ENCODE results near the gene ECE1.
A peak's percentile ranks its signal among the peaks of the same experiment; 100 is the strongest.
"Not testable (repeated sequence)": the region's sequence is repeated elsewhere in the genome, so short reads cannot be mapped to it uniquely, and the experiment has no call there.

ECE1 gene

DNA sequence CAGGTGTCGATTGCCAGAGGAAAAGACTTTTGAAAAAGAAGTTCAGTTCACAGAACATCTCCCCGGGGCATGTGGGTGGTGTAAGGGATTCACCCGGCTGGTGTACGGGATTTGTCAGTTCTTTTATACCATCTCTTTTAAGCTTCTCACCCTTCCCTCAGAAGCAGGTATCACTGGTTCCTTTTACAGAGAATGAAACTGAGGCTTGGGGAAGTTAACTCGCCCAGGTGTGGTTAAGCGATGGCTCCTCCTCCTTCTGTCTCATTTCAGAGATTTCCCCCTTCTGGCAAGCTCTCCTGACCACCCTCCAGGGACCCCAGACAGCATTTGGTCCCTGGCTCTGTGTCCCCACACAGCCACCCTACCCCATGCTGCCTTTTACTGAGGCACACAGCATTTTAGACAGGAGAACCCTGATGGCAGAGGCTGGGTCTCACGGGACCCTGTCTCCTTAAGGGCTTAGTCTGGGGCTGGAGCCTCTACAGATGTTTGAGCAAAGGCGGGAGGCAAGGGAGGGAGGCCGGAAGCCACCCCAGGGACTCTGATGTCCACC lies 2.8 kb upstream of the ECE1 start:
- peak; percentile 50 to 67 for DNase-seq (ENCODE audit: low read depth in 2 of 2)

- DNase-seq (ENCODE audit: low read depth in 2 of 2) = no peak
Measured at GRCh38 chr1:21292503-21292983, 2.3 kb upstream of the ECE1 start.

- no peak for DNase-seq (ENCODE audit: low read depth in 2 of 2)
Measured at GRCh38 chr1:21291964-21292363, 1.7 kb upstream of the ECE1 start.

GRCh38 chr1:21291184-21291583 lies 921 bp upstream of the ECE1 start:
- no peak for DNase-seq (ENCODE audit: low read depth in 2 of 2)

GRCh38 chr1:21290546-21290944 lies 282 bp upstream of the ECE1 start:
- DNase-seq (ENCODE audit: low read depth in 2 of 2) = no peak

DNA sequence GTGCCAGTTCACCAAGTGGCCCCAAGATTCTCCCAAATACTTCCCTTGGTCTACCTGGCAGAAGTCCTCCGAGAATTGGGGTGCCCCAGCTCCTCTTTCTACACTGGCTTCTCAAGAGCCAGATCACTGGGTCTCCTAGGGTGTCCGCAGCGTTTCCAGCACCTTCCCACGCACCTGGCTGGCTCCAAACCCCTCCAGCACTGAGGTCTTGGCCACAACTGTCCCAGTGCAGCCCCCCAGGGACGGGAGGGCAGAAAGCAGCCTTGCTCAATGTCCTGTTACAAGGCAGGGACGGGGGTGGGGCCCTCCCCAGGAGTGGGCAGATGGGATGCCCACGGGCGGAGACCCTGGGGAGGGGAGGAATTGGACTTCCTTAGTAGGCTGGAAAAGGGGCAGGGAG lies 1.1 kb downstream of the ECE1 start:
- DNase-seq (ENCODE audit: low read depth in 2 of 2) = no peak

GRCh38 chr1:21287905-21288514 lies 2.3 kb downstream of the ECE1 start:
- no peak for DNase-seq (ENCODE audit: low read depth in 2 of 2)

- DNase-seq (ENCODE audit: low read depth in 2 of 2) = not testable (repeated sequence)
Measured at GRCh38 chr1:21285386-21285785, 4.9 kb downstream of the ECE1 start.

DNA sequence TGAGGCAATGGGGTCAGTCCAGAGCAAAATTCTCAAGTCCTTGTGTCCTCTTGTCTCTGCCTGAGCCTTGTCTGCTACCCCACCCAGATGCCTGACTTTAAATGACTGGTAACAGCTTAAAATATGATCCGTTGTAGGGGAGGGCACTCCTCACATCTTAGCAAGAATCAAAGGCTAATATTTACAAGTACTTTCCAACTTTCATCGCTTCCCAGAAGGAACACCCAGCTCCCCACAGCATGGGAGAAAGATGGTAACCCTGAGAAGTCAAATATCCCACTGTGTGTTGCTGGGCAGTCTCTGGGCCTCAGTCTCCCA lies 5.2 kb downstream of the ECE1 start:
- DNase-seq (ENCODE audit: low read depth in 2 of 2) = no peak

DNA sequence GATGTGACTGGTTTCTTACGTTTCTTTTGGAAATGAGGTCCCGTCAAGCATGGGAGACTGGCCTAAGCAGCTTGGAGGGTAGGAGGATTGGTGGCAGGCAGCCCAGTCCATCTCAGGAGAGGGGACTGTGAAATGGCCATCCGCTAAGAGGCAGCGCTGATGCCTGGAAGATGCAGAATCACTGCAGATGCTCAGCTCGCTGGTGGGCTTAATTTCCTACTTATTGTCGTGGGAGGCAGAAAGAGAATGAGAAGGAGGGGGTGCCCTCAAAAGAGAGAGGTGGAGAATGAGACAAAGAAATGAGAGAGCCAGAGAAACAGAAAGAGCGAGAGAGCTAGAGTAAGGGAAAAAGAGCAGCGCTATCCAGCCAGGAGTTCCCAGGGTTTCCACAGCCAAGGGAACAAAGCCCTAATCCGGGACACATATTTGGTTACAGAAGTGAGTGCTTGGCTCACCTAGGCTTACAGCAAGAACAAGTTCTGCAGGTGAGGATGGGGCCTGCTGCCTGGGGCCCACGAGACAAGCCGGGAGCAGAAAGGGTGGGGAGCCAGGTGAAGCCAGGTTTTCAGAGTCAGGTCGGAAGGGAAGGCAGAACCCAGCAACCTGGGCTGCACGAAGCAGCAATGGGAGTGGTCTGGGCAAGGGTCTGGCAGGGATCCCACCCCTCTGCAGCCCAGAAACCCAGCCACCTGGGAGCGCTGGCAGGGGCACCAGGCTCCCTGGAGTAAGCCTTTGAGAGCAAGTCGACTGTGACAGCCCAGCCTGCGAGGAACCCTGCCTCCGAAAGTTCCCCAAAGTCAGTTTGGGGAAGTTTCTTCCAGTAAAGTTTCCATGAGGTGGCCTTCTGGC lies 5.8 kb downstream of the ECE1 start:
- no peak for DNase-seq (ENCODE audit: low read depth in 2 of 2)

DNA sequence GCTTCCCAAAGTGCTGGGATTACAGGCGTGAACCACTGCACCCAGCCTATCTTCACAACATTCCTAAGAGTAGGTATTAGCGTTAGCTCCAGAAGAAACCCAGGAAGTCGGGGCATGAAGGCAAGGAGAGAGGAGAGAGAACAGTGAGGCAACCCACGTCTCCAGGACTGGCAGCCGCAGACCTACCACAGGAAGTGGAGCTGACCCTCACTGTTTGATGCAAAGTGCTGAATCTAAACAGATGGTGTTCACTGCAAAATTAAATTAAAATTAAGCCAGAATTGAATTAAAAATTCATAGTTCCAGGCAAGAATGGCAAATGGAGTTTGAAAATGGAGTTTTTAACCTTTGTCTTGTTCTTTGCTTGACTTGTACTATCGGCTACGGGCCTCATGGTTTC lies 6.7 kb downstream of the ECE1 start:
- no peak for DNase-seq (ENCODE audit: low read depth in 2 of 2)

- DNase-seq (ENCODE audit: low read depth in 2 of 2) = not testable (repeated sequence)
Measured at GRCh38 chr1:21282020-21282419, 8.2 kb downstream of the ECE1 start.

DNA sequence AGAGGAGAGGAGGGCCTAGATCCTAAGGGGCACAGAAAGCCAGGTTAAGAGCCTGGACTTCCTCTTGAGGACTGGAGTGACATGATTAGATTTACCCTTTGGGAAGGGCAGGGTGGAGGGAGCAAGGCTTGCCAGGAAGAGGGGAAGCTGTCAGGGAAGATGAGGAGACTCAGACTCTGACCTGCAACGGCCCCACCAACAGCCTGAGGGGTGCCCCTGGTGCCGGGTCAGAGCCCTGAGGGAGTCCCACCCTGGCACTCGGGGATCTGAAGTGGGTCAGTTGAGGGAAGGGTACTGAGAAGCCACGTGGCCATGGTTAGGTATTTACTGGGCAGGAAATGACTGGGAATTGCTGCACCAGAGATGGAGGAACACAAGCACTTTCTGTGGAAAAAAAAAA lies 9.8 kb downstream of the ECE1 start:
- DNase-seq (ENCODE audit: low read depth in 2 of 2) = no peak

DNA sequence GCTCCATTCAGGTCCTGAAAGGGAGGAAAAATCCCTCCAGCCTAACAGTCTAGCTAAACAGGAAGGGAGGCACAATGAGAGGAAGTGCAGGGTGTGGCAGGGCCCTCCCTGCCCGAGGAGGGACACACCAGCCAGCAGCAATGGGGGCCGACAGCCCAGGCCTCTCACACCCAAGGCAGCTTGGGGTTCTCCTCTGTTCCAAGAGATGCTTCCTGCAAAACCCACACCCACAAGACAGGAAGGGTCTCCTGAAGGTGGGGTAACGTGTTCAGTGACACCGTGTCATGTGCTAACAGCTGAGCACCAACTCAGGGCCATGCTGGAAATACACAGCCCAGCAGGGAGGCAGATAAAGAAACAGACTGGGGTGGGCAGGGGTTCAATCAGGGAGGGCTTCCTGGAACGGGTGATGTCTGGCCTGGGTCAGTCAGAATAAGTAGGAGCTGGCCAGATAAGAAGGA lies 10.2 kb downstream of the ECE1 start:
- DNase-seq (ENCODE audit: low read depth in 2 of 2) = no peak

GRCh38 chr1:21278860-21279845 lies 11.1 kb downstream of the ECE1 start:
- peak in 1 of 2 donors; percentile 12 for DNase-seq (ENCODE audit: low read depth in 2 of 2)

GRCh38 chr1:21278208-21278859 lies 11.9 kb downstream of the ECE1 start:
- no peak for DNase-seq (ENCODE audit: low read depth in 2 of 2)

- DNase-seq (ENCODE audit: low read depth in 2 of 2) = no peak
Measured at GRCh38 chr1:21277180-21277579, 13.1 kb downstream of the ECE1 start.

GRCh38 chr1:21272540-21272939 lies 17.7 kb downstream of the ECE1 start:
- DNase-seq (ENCODE audit: low read depth in 2 of 2) = no peak

DNA sequence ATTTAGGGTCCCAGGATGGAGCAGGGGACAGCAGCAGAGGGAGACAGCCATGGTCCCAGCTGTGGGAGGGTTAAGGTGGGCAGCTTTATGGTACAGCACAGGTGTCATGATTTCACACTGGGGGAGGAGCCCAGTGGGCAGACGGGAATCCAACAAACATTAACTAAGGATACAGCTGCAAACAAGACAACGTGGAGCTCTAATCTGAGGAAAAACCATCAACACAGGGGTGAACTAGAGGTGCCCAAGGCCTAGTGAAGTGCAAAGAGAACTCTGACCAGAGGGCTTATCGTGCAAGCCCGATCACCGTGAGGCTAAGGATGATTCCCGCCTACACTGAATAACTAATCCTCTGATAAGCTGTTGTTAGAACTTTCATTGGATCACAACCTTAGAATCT lies 18.7 kb downstream of the ECE1 start:
- DNase-seq (ENCODE audit: low read depth in 2 of 2) = no peak

DNA sequence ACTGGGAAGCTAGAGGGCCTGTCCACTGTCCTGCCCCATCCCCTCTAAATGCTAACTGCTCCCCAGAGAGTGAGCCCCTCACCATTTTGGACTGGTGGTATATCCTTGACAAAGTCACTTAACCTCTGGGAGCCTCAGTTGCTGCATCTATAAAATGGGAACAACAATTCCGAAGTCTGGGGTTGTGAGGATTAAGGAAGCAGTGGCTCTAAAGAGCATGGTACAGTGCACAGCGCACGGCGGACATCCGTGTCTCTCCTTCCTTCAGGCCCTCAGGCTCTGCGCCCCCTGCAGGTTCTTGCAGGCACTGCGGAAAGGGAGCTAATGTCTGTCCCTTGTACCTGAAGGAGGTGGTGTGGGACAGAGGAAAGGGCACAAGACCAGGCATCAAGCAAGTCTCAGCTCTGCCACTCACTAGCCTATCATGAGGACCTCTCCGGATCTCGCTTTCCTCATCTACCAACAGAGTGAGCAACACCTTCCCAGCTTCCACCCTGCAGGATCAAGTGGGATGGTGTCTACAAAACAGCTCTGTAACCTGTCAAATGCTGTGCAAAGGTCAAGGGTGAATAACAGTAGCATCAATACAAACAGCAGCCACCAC lies 20.1 kb downstream of the ECE1 start:
- peak in 1 of 2 donors; percentile 64 for DNase-seq (ENCODE audit: low read depth in 2 of 2)

Data from stimulated activated CD8-positive, alpha-beta memory T cell treated with anti-CD3 and anti-CD28 coated beads, Interleukin-15, amount 100 ng/mL, for 48 hours (primary cell).